H1 (cell line): ENCODE measurements around the gene RBBP5. TPM values are rescaled to one million over a fixed set of nuclear protein-coding genes. Genes with fewer than 3 reads are reported as not detected.

ENCODE experiments used
- CHD7 ChIP-seq: fragments of 300-600 bp; sonication (generic); IDR thresholded peaks from 2 replicates; pipeline ENCODE4 v1.7.1; 2012; ENCODE audit warnings: low read length, moderate library complexity, mild to moderate bottlenecking, inconsistent platforms; ENCODE audit not compliant: insufficient replicate concordance
- MAFK ChIP-seq: IDR thresholded peaks from 2 replicates; pipeline ENCODE4 v1.6.1; 2012; ENCODE audit warnings: low read depth, mild to moderate bottlenecking, improper control_type of control experiment, low read length
- POU5F1 ChIP-seq: IDR thresholded peaks from 2 replicates; pipeline ENCODE4 v1.6.1; 2011; ENCODE audit warnings: low read depth, mild to moderate bottlenecking, low read length, moderate library complexity
- SAP30 ChIP-seq: fragments of 300-600 bp; sonication (generic); IDR thresholded peaks from 2 replicates; pipeline ENCODE4 v1.7.1; 2012; ENCODE audit warnings: low read length, moderate library complexity, mild to moderate bottlenecking, inconsistent platforms; ENCODE audit not compliant: insufficient read depth, insufficient replicate concordance
- TAF1 ChIP-seq: IDR thresholded peaks from 2 replicates; pipeline ENCODE4 v1.6.1; 2011; ENCODE audit warnings: mild to moderate bottlenecking, low read depth, low read length
- polyA plus RNA-seq, 7 experiments: library from polyadenylated mRNA; depleted of rRNA in 3 of 7; stranded (reverse) in 5 of 7; unstranded in 2 of 7; fragments of >200 nt in 5 of 7; fragments of 200-250 nt in 2 of 7; gene quantifications; 1 replicate in 5 of 7; 2 replicates in 1 of 7; 4 replicates in 1 of 7; pipeline versions ENCODE4 v1.2.1 to v1.2.3, GENCODE V29; 2011 to 2013; ENCODE audit warnings: missing spikeins in 2 of 7, mixed read lengths in 2 of 7
- total RNA-seq: library from RNA; stranded (reverse); fragmentation: NEBNext Ultra II Directional; extraction: Animal tissue kit (Norgen Biotek cat#: 25700); gene quantifications from 2 replicates; pipeline ENCODE4 v1.2.1, GENCODE V29; 2021

Gene RBBP5
- total and polyA plus RNA-seq, 2 of the 8 experiments (the other 6 are each of a cell fraction or from before 2014, with no cell fraction given), result 6.7 to 21.5 TPM

- TF ChIP-seq CHD7 (no peak), MAFK (no peak), SAP30 (no peak), TAF1 (no peak), POU5F1 (no peak)
Measured at GRCh38 chr1:205150651-205151428, 29.1 kb upstream of the RBBP5 start (continued).
